A673 (cell line): ENCODE data around the gene COL20A1. TPM values are rescaled to one million over a fixed set of nuclear protein-coding genes. Genes with fewer than 3 reads are reported as not detected.

Experiments
- BruUV-seq: library from RNA; stranded (reverse); fragments of 400-500 nt; replicated peaks from 2 replicates; lab custom pipeline; 2021; lab: Mats Ljungman, UMichigan
- CTCF ChIA-PET: fragments of 300-600 bp; sonication (Branson Sonifier 250); formaldehyde crosslinking; loops from one replicate; lab custom pipeline; 2022; ENCODE audit warnings: antibody characterized with exemption; lab: Charles Lee
- POLR2A ChIA-PET: fragments of 300-600 bp; sonication (Branson Sonifier 250); formaldehyde crosslinking; loops from one replicate; lab custom pipeline; 2022; ENCODE audit warnings: antibody characterized with exemption; ENCODE audit not compliant: low non-redundant PET; lab: Charles Lee
- DNase-seq: peaks from one replicate; pipeline ENCODE4 v3.0.0-alpha.2; 2015; ENCODE audit warnings: low spot score
- H3K27ac ChIP-seq: fragments of 200-600 bp; sonication (generic); 2 replicates; pipeline ENCODE4 v1.5.1; 2016; ENCODE audit warnings: mixed run types, low read depth, mild to moderate bottlenecking, mixed read lengths, antibody characterized with exemption, low read length; ENCODE audit not compliant: poor library complexity, severe bottlenecking
- H3K27me3 ChIP-seq: fragments of 200-600 bp; sonication (generic); replicated peaks from 2 replicates; pipeline ENCODE4 v1.6.1; 2017; ENCODE audit warnings: mixed run types, low read depth, mild to moderate bottlenecking, mixed read lengths, antibody characterized with exemption, low read length; ENCODE audit not compliant: insufficient read depth, poor library complexity
- H3K36me3 ChIP-seq: fragments of 200-600 bp; sonication (generic); 2 replicates; pipeline ENCODE4 v1.6.1; 2016; ENCODE audit warnings: mixed run types, mild to moderate bottlenecking, mixed read lengths, antibody characterized with exemption, low read length; ENCODE audit not compliant: insufficient read depth, poor library complexity, severe bottlenecking
- H3K4me1 ChIP-seq: fragments of 200-600 bp; sonication (generic); 2 replicates; pipeline ENCODE4 v1.6.1; 2017; ENCODE audit warnings: mixed run types, mild to moderate bottlenecking, mixed read lengths, antibody characterized with exemption, low read length; ENCODE audit not compliant: insufficient read depth, poor library complexity, severe bottlenecking
- H3K4me3 ChIP-seq: fragments of 200-600 bp; sonication (generic); 2 replicates; pipeline ENCODE4 v1.5.1; 2016; ENCODE audit warnings: low read depth, mixed run types, mild to moderate bottlenecking, mixed read lengths, low read length; ENCODE audit not compliant: poor library complexity, severe bottlenecking
- H3K9me3 ChIP-seq: fragments of 200-600 bp; sonication (generic); 2 replicates; pipeline ENCODE4 v1.6.1; 2016; ENCODE audit warnings: mixed run types, low read depth, mild to moderate bottlenecking, mixed read lengths, antibody characterized with exemption, low read length; ENCODE audit not compliant: poor library complexity, severe bottlenecking
- EZH2 ChIP-seq: fragments of 200-600 bp; sonication (generic); IDR thresholded peaks from 2 replicates; pipeline ENCODE4 v1.6.1; 2017; ENCODE audit warnings: borderline replicate concordance, low read depth, mild to moderate bottlenecking, mixed read lengths, antibody characterized with exemption, low read length; ENCODE audit not compliant: poor library complexity, severe bottlenecking
- intact Hi-C: fragments of 100-400 bp; cut with micrococcal nuclease; formaldehyde crosslinking; loops from one replicate; pipeline ENCODE4 v1.10.0; 2022; ENCODE audit not compliant: unreplicated experiment
- total RNA-seq: library from RNA; stranded (reverse); gene quantifications from 2 replicates; pipeline ENCODE4 v1.2.3, GENCODE V29; 2021
- TF ChIP-seq, protein P1 (sequence below): fragments of 300-800, 200-600 bp; sonication (generic); conservative IDR thresholded peaks from 2 replicates; pipeline ENCODE4 v1.5.1; 2017; ENCODE audit warnings: low read depth, mild to moderate bottlenecking, antibody characterized with exemption, low read length, moderate library complexity, mixed read lengths

The COL20A1 gene
- total RNA-seq, 1 experiment from 2014 or later: not detected

DNA sequence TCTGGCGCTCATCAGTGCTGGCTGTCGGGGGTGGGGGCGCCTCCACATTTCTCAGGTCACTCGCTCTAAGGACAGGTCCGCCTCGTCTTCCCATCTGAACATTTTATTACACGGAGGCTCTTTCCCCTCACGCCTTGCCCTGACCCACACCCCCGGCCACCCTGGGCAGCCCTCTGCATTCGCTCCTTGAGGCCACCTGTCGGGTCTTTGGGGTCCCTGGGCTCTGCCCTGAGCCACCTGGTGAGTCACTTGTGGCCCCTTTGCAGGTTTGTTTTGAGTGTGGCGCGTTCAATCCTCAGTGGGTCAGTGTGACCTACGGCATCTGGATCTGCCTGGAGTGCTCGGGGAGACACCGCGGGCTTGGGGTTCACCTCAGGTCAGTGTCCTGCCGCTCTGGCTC lies 17.2 kb upstream of the COL20A1 start:
- Histone ChIP-seq H3K27ac (no peak overlapping the region), H3K27me3 (no peaks in the 10 kb centered on the region), H3K9me3 (no peaks in the 10 kb centered on the region), H3K36me3 (peaks cover 38% of the 10 kb centered on the region), H3K4me3 (no peak overlapping the region), H3K4me1 (peaks cover 5% of the 10 kb centered on the region)
- intact Hi-C loops: no loop called here
- TF ChIP-seq EZH2: no peak
- TF ChIP-seq, protein P1, sequence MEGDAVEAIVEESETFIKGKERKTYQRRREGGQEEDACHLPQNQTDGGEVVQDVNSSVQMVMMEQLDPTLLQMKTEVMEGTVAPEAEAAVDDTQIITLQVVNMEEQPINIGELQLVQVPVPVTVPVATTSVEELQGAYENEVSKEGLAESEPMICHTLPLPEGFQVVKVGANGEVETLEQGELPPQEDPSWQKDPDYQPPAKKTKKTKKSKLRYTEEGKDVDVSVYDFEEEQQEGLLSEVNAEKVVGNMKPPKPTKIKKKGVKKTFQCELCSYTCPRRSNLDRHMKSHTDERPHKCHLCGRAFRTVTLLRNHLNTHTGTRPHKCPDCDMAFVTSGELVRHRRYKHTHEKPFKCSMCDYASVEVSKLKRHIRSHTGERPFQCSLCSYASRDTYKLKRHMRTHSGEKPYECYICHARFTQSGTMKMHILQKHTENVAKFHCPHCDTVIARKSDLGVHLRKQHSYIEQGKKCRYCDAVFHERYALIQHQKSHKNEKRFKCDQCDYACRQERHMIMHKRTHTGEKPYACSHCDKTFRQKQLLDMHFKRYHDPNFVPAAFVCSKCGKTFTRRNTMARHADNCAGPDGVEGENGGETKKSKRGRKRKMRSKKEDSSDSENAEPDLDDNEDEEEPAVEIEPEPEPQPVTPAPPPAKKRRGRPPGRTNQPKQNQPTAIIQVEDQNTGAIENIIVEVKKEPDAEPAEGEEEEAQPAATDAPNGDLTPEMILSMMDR: no peak
- no peak for DNase-seq
- POLR2A ChIA-PET: no interaction called here
- CTCF ChIA-PET: no interaction called here
- no TSS peak for BruUV-seq

DNA sequence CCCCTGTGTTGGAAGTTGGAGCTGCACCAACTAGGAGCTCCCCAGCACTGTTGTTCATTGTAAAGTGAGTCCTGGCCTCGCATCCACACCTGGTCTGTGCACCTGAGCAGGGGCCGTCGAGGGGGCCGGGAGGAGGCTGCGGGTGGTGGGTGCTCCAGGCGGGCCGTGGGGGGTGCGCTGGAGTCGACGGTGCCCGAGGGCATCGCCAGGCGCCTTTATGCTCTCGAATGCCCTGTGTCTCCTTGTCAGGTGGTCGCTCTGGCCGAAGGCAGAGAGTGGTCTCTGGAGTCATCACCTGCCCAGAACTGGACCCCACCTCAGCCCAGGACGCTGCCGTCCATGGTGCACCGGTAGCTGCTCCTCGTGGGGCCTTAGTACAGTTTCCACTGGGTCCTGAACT lies 16.0 kb upstream of the COL20A1 start:
- POLR2A ChIA-PET: no interaction called here
- BruUV-seq: no TSS peak
- no peaks in the 10 kb centered on the region for H3K9me3 ChIP-seq
- no peak overlapping the region for H3K4me3 ChIP-seq
- H3K4me1 ChIP-seq: peaks cover 5% of the 10 kb centered on the region
- TF ChIP-seq, protein P1: no peak
- no peak for DNase-seq
- H3K36me3 ChIP-seq: peaks cover 39% of the 10 kb centered on the region
- CTCF ChIA-PET: no interaction called here
- intact Hi-C loops: no loop called here
- no peaks in the 10 kb centered on the region for H3K27me3 ChIP-seq
- no peak overlapping the region for H3K27ac ChIP-seq

DNA sequence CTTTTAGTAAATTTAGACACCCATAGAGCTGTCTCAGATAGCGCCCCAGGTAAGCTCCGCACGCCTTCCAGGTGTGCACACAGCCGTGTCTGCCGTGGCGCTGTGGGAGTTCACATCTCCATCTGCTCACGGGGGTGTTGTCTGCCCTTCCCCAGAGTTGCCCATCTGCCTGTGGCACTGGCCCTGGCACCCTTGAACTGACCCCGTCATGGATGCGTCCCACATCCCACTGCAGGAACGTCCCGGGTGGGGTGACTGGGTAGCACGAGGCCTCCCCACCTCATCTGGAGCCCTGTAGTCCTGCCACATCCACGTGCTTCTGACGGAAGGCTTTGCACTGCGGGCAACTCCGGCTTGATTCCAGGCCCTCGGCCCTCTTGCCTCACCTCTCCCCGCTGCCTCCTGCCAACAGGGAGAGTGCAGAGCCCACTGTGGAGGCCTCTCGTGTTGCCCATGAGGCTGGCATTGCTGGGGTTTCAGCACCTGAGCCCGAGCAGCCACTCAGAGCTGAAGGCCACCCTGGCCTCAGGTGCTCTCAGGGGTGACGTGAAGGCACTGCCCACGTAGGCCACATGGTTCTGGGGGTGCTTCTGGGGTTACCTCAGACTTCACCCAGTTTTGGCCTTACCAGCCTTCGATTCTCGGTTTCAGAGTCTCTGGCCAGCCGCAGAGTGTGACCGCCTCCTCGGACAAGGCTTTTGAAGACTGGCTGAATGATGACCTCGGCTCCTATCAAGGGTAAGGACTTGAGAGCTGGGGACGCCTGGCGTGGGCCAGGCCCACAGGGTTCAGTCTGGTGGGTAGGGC lies 15.3 kb upstream of the COL20A1 start:
- intact Hi-C loops: no loop called here
- H3K9me3 ChIP-seq: no peaks in the 10 kb centered on the region
- ChIA-PET POLR2A (no interaction called here), CTCF (no interaction called here)
- H3K36me3 ChIP-seq: peaks cover 41% of the 10 kb centered on the region
- H3K4me3 ChIP-seq: no peak overlapping the region
- BruUV-seq: no TSS peak
- H3K4me1 ChIP-seq: peaks cover 5% of the 10 kb centered on the region
- no peaks in the 10 kb centered on the region for H3K27me3 ChIP-seq
- TF ChIP-seq, protein P1: no peak
- no peak for TF ChIP-seq EZH2
- no peak for DNase-seq
- no peak overlapping the region for H3K27ac ChIP-seq
